ENCODE measurements around the gene SEZ6L.

DNA sequence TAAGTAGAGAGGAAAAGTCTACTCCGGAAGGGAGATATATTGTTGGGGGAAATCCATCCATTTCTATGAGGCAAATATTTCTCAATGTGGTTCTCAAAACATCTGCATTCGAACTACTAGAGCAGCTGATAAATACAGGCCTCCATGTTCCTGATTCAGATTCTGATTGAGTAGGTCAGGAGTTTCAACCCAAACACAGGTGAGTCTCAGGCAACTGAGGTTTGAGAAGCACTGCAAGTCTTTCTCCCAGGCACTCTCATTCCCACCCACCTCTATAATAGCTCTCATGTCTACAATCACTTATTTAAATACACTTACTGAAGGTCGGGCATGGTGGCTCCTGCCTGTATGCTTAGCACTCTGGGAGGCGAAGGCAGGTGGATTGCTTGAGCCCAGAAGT is 245.1 kb downstream of the SEZ6L start:
- TF ChIP-seq, protein P1, sequence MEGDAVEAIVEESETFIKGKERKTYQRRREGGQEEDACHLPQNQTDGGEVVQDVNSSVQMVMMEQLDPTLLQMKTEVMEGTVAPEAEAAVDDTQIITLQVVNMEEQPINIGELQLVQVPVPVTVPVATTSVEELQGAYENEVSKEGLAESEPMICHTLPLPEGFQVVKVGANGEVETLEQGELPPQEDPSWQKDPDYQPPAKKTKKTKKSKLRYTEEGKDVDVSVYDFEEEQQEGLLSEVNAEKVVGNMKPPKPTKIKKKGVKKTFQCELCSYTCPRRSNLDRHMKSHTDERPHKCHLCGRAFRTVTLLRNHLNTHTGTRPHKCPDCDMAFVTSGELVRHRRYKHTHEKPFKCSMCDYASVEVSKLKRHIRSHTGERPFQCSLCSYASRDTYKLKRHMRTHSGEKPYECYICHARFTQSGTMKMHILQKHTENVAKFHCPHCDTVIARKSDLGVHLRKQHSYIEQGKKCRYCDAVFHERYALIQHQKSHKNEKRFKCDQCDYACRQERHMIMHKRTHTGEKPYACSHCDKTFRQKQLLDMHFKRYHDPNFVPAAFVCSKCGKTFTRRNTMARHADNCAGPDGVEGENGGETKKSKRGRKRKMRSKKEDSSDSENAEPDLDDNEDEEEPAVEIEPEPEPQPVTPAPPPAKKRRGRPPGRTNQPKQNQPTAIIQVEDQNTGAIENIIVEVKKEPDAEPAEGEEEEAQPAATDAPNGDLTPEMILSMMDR (IDR thresholded peaks at IDR 0.05) = no peak
- TF ChIP-seq EP300 (IDR thresholded peaks at IDR 0.05; ENCODE audit: low read depth) (no peak), POLR2A (IDR thresholded peaks at IDR 0.05) (no peak), POLR2AphosphoS5 (IDR thresholded peaks at IDR 0.05) (no peak)

All from transverse colon (tissue), 4 donors.